ENCODE results near the gene MGLL.
A peak's percentile ranks its signal among the peaks of the same experiment; 100 is the strongest.

The MGLL gene

DNA sequence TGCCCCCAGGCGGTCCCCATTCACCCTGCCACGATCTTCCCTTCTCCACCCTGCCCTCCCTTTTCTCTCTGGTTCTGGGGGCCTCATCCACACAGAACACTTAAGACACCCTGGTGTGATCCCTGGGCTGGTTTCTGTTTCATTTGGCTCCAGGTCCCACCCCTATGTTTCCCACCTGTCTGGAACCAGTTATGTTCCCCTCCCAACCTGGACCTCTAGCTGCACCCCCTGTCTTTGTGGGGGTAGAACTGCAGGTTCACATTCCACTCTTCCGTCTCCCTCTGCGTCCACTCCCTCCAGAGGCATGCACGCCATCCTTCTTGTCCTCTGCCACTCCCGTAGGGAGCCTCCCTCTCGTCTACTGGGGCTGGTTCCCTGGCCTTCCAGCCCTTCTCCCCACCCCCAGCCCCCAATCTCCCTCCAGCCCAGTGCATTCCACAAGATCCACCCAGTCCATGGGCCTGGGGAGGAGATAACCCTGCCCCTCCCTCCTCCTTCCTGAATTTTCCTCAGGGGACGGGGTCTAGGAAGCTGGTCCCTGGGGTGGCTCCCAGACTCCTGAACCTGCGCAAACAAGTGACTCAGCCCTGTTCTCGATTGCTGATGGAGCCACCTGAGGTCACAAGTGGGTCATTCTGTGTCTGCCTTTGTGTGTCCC is 75.8 kb downstream of the MGLL start:
- Histone ChIP-seq H2BK120ac (ENCODE audit: insufficient read depth, low read length, poor library complexity) (no peak overlapping the region), H2AFZ (ENCODE audit: insufficient read depth, low read length, poor library complexity) (peak overlapping the region; percentile 50), H4K91ac (ENCODE audit: low read depth, low read length) (no peak overlapping the region), H2AK5ac (ENCODE audit: low read length) (no peak overlapping the region), H3K23ac (ENCODE audit: low read length) (no peak overlapping the region), H3K79me1 (ENCODE audit: low read length) (no peaks in the 10 kb centered on the region), H3K9ac (ENCODE audit: low read length) (no peak overlapping the region), H3K4me2 (ENCODE audit: low read length) (no peak overlapping the region), H2BK12ac (ENCODE audit: low read length) (no peak overlapping the region), H3K4me3 (ENCODE audit: low read depth, low read length) (no peak overlapping the region), H3K4me1 (ENCODE audit: control insufficient read depth in 1 of 2, insufficient read depth in 2 of 2, low read length in 2 of 2) (peaks cover 10 to 11% of the 10 kb centered on the region in 2 experiments), H3K18ac (ENCODE audit: low read length) (no peak overlapping the region), H3K36me3 (ENCODE audit: control insufficient read depth in 1 of 2, insufficient read depth in 2 of 2, low read length in 2 of 2) (no peaks in the 10 kb centered on the region), H3K79me2 (ENCODE audit: control insufficient read depth, insufficient read depth, low read length, poor library complexity) (no peaks in the 10 kb centered on the region), H4K8ac (ENCODE audit: low read depth, low read length) (no peak overlapping the region), H2BK5ac (ENCODE audit: low read depth, low read length, poor library complexity) (no peak overlapping the region), H3K4ac (ENCODE audit: low read depth, low read length) (no peak overlapping the region), H4K12ac (ENCODE audit: low read depth, low read length) (no peak overlapping the region), H3K9me3 (ENCODE audit: insufficient read depth, low read depth, low read length) (no peaks in the 10 kb centered on the region), H3K27me3 (ENCODE audit: insufficient read depth, low read length) (no peaks in the 10 kb centered on the region), H3K14ac (ENCODE audit: low read length) (no peak overlapping the region), H3K27ac (ENCODE audit: low read depth, low read length) (no peak overlapping the region)
- WGBS (ENCODE audit: extremely low coverage, insufficient coverage, insufficient read length): no CpG with 5 or more reads among the region's 10 CpGs
- peak; percentile 31 to 39 for DNase-seq

DNA sequence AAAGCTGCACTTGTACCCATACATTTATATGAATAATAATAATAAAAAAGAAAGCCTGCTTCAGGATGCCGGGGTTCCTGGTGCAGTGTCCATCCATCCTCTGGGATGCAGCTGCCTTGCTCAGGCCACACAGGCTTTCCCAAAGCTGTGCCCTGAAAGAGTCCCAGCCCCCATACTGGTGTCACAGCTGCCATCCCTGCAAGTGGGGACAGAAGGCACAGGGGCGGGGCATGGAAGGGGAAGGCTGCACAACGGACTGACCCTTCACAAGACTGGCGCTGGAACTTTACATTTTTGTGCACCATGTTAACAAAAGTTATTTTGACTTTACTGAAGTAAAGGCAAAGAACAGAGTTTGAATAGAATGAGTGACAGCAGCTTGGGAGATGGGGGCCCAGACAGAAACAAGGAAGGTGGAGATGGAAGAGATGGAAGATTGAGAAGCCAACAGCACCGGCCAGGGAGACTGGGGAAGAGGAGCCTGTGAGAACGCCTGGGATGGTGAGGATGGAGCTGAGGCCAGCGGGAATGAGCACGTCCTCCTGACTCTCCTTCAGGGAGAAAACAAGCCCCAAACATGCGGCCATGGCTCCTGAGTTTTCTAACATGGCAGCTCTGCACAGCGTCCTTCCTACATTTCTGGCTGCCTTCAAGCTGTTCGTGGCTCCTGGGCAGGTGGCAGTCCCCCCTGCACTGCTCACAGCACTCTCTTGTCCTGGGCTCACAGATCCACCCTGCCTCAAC is 76.5 kb downstream of the MGLL start:
- Histone ChIP-seq H3K4me3 (ENCODE audit: low read depth, low read length) (no peak overlapping the region), H3K9me3 (ENCODE audit: insufficient read depth, low read depth, low read length) (no peaks in the 10 kb centered on the region), H4K8ac (ENCODE audit: low read depth, low read length) (peak overlapping the region; percentile 47), H3K27me3 (ENCODE audit: insufficient read depth, low read length) (no peaks in the 10 kb centered on the region), H3K18ac (ENCODE audit: low read length) (no peak overlapping the region), H2AK5ac (ENCODE audit: low read length) (no peak overlapping the region), H2AFZ (ENCODE audit: insufficient read depth, low read length, poor library complexity) (no peak overlapping the region), H3K9ac (ENCODE audit: low read length) (no peak overlapping the region), H3K79me1 (ENCODE audit: low read length) (no peaks in the 10 kb centered on the region), H3K27ac (ENCODE audit: low read depth, low read length) (no peak overlapping the region), H3K79me2 (ENCODE audit: control insufficient read depth, insufficient read depth, low read length, poor library complexity) (no peaks in the 10 kb centered on the region), H3K4ac (ENCODE audit: low read depth, low read length) (no peak overlapping the region), H2BK5ac (ENCODE audit: low read depth, low read length, poor library complexity) (no peak overlapping the region), H4K12ac (ENCODE audit: low read depth, low read length) (no peak overlapping the region), H3K4me1 (ENCODE audit: control insufficient read depth in 1 of 2, insufficient read depth in 2 of 2, low read length in 2 of 2) (peaks cover 10 to 11% of the 10 kb centered on the region in 2 experiments), H3K14ac (ENCODE audit: low read length) (no peak overlapping the region), H3K23ac (ENCODE audit: low read length) (no peak overlapping the region), H3K4me2 (ENCODE audit: low read length) (no peak overlapping the region), H2BK120ac (ENCODE audit: insufficient read depth, low read length, poor library complexity) (no peak overlapping the region), H4K91ac (ENCODE audit: low read depth, low read length) (peak overlapping the region; percentile 48), H3K36me3 (ENCODE audit: control insufficient read depth in 1 of 2, insufficient read depth in 2 of 2, low read length in 2 of 2) (no peaks in the 10 kb centered on the region), H2BK12ac (ENCODE audit: low read length) (no peak overlapping the region)
- no peak for DNase-seq
- WGBS (ENCODE audit: extremely low coverage, insufficient coverage, insufficient read length): no CpG with 5 or more reads among the region's 11 CpGs

DNA sequence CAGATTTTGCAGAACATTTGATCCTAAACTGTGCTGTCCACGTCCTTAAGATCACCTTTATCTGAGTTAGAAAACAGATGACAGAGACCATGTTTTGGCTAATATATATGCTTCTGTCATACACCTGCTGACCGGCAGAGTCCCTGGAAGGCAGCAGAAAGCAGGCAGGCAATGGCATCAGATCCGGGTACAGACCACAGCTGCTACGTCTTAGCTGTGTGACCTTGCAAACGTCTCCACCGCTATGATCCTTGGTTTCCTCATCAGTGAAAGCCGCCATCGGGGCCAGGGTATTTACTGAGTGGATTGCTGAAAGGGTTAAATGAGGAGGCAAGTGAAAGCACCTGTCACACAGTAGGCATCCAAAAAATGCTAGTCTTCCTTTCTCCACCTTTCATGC is 77.4 kb downstream of the MGLL start:
- no peak overlapping the region for H4K91ac ChIP-seq (ENCODE audit: low read depth, low read length)
- no peak overlapping the region for H2AFZ ChIP-seq (ENCODE audit: insufficient read depth, low read length, poor library complexity)
- H3K4ac ChIP-seq (ENCODE audit: low read depth, low read length): no peak overlapping the region
- no peak overlapping the region for H4K8ac ChIP-seq (ENCODE audit: low read depth, low read length)
- no peak overlapping the region for H3K18ac ChIP-seq (ENCODE audit: low read length)
- H3K4me1 ChIP-seq (ENCODE audit: control insufficient read depth in 1 of 2, insufficient read depth in 2 of 2, low read length in 2 of 2): peaks cover 10 to 11% of the 10 kb centered on the region in 2 experiments
- H3K23ac ChIP-seq (ENCODE audit: low read length): no peak overlapping the region
- no peak overlapping the region for H3K14ac ChIP-seq (ENCODE audit: low read length)
- DNase-seq: peak; percentile 34 to 53
- WGBS (ENCODE audit: extremely low coverage, insufficient coverage, insufficient read length): no CpG with 5 or more reads among the region's 8 CpGs
- H2BK120ac ChIP-seq (ENCODE audit: insufficient read depth, low read length, poor library complexity): no peak overlapping the region
- no peak overlapping the region for H3K4me2 ChIP-seq (ENCODE audit: low read length)
- no peak overlapping the region for H2AK5ac ChIP-seq (ENCODE audit: low read length)
- H2BK5ac ChIP-seq (ENCODE audit: low read depth, low read length, poor library complexity): no peak overlapping the region
- H3K9ac ChIP-seq (ENCODE audit: low read length): no peak overlapping the region
- H3K79me2 ChIP-seq (ENCODE audit: control insufficient read depth, insufficient read depth, low read length, poor library complexity): no peaks in the 10 kb centered on the region
- H3K27me3 ChIP-seq (ENCODE audit: insufficient read depth, low read length): no peaks in the 10 kb centered on the region
- H3K27ac ChIP-seq (ENCODE audit: low read depth, low read length): no peak overlapping the region
- no peaks in the 10 kb centered on the region for H3K36me3 ChIP-seq (ENCODE audit: control insufficient read depth in 1 of 2, insufficient read depth in 2 of 2, low read length in 2 of 2)
- no peak overlapping the region for H3K4me3 ChIP-seq (ENCODE audit: low read depth, low read length)
- no peak overlapping the region for H2BK12ac ChIP-seq (ENCODE audit: low read length)
- H3K9me3 ChIP-seq (ENCODE audit: insufficient read depth, low read depth, low read length): no peaks in the 10 kb centered on the region
- no peak overlapping the region for H4K12ac ChIP-seq (ENCODE audit: low read depth, low read length)
- no peaks in the 10 kb centered on the region for H3K79me1 ChIP-seq (ENCODE audit: low read length)

DNA sequence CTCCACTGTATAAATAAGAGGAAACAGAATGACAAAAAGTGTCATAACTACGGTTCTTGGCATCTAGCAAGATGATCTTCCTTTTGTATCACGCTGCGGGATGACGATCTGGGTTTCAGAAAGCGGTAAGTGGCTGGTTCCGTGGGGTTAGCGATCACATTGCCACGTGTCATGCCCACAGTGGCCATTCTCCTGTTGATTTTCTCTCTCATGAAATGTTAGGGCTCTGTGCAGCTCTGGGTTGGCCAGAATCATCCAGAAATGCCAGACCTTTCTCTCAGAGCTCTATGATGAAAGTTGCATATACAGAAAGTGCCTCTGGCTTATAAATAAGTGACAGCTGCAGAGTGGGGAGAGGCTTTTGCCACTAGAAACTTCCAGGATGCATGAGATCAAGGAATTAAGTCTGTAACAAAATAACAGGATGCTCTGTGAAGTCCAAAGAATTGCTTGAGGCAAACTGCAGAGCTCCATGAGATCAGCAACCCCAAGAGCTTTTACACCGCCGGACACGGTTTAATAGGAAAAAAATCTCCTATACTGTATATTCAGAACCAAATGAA is 78.0 kb downstream of the MGLL start:
- Histone ChIP-seq H3K79me2 (ENCODE audit: control insufficient read depth, insufficient read depth, low read length, poor library complexity) (no peaks in the 10 kb centered on the region), H3K4me1 (ENCODE audit: control insufficient read depth in 1 of 2, insufficient read depth in 2 of 2, low read length in 2 of 2) (peaks cover 10 to 11% of the 10 kb centered on the region in 2 experiments), H3K9me3 (ENCODE audit: insufficient read depth, low read depth, low read length) (no peaks in the 10 kb centered on the region), H2BK5ac (ENCODE audit: low read depth, low read length, poor library complexity) (no peak overlapping the region), H3K4me2 (ENCODE audit: low read length) (no peak overlapping the region), H4K12ac (ENCODE audit: low read depth, low read length) (no peak overlapping the region), H3K9ac (ENCODE audit: low read length) (no peak overlapping the region), H2BK12ac (ENCODE audit: low read length) (no peak overlapping the region), H2AFZ (ENCODE audit: insufficient read depth, low read length, poor library complexity) (no peak overlapping the region), H3K4me3 (ENCODE audit: low read depth, low read length) (no peak overlapping the region), H3K27ac (ENCODE audit: low read depth, low read length) (no peak overlapping the region), H4K91ac (ENCODE audit: low read depth, low read length) (no peak overlapping the region), H4K8ac (ENCODE audit: low read depth, low read length) (no peak overlapping the region), H3K4ac (ENCODE audit: low read depth, low read length) (no peak overlapping the region), H3K14ac (ENCODE audit: low read length) (no peak overlapping the region), H2AK5ac (ENCODE audit: low read length) (no peak overlapping the region), H3K36me3 (ENCODE audit: control insufficient read depth in 1 of 2, insufficient read depth in 2 of 2, low read length in 2 of 2) (no peaks in the 10 kb centered on the region), H3K27me3 (ENCODE audit: insufficient read depth, low read length) (no peaks in the 10 kb centered on the region), H3K79me1 (ENCODE audit: low read length) (no peaks in the 10 kb centered on the region), H3K18ac (ENCODE audit: low read length) (no peak overlapping the region), H2BK120ac (ENCODE audit: insufficient read depth, low read length, poor library complexity) (no peak overlapping the region), H3K23ac (ENCODE audit: low read length) (no peak overlapping the region)
- WGBS (ENCODE audit: extremely low coverage, insufficient coverage, insufficient read length): no CpG with 5 or more reads among the region's 11 CpGs
- no peak for DNase-seq

All from trophoblast cell (in vitro differentiated cells and primary cell).